Activated CD4-positive, alpha-beta T cell treated with anti-CD3 and anti-CD28 coated beads, Interleukin-10, Interleukin-2, amounts not matched to agents 100 ng/mL and 50 ng/mL, durations not matched to agents 16 hours and 8 hours (primary cell): Measurements from ENCODE around the gene SULT1A2.
"Not testable (repeated sequence)": the region's sequence is repeated elsewhere in the genome, so short reads cannot be mapped to it uniquely, and the experiment has no call there.

Experiments used
- DNase-seq: peaks from one replicate; pipeline ENCODE4 v3.0.0-alpha.2; 2020

Gene SULT1A2

DNA sequence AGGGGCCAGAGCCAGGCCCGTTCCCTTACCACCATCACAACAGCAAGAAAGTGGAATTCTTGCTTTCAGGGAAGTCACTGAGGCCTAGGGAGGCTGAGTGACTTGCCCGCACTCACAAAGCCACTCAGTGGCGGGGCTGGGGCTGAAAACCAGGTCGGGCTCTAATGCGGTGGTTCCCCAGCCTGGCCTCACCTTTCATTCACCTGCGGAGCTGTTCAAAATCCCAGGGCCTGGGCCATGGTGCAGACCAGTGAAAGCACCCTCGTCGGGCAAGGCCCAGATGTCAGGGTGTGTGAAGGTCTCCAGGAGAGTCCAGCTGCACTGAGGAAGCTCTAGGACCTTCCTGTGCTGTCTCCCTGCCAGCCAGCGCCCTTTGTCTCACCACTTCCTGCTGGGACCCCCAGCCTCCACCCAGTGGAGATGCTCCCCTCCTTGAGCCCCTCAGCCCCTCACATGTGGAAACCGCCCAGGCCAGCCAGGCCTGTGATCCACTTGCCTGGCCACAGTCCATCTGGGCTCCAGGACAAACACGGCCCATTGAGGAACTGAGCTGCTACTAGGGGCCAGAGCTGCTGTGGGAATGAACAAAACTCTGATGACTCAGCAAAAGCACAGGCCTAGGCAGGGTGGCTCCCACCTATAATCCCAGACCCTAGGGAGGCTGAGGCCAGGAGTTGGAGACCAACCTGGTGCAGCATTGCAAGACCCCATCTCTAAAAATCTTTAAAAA is 12.2 kb upstream of the SULT1A2 start:
- not testable (repeated sequence) for DNase-seq

DNA sequence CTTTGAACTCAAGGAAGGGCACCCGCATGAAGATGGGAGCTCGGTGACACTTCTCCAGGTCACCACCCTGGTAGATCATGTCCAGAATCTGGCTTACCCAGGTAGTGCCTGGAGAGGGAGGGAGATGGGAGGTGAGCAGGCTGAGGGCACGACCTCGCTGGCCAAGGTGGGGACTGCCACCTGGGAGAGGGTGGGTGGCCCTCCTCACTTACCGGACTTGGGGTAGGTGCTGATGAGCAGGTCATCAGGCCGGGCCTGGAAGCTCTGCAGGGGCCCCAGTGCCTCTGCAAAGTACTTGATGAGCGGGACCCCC is 11.6 kb upstream of the SULT1A2 start:
- DNase-seq: not testable (repeated sequence)

DNA sequence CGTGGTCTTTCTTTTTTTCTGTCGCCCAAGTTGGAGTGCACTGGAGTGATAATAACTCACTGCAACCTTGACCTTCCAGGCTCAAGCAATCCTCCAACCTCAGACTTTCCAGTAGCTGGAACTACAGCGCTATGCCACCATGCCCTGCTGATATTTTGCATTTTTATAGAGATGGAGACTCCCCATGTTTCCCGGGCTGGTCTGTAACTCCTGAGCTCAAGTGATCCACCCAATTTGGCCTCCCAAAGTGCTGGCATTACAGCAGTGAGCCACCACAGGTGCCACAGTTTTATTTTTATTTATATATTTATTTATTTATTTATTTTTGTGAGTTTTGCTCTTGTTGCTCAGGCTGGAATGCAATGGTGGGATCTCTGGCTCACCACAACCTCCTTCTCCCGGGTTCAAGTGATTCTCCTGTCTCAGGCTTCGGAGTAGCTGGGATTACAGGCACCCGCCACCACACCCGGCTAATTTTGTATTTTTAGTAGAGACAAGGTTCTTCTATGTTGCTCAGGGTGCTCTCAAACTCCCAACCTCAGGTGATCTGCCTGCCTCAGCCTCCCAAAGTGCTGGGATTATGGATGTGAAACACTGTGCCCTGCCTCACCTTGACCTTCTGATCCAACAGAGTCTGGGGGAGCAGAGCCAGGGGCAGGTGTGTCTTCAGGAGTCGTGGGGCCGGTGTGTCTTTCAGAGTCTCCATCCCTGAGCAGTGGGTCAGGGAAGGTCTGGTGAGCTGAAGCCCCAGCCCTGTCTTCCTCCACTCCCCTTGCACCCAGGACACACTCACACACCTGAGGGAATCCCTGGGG is 11.0 kb upstream of the SULT1A2 start:
- not testable (repeated sequence) for DNase-seq

DNA sequence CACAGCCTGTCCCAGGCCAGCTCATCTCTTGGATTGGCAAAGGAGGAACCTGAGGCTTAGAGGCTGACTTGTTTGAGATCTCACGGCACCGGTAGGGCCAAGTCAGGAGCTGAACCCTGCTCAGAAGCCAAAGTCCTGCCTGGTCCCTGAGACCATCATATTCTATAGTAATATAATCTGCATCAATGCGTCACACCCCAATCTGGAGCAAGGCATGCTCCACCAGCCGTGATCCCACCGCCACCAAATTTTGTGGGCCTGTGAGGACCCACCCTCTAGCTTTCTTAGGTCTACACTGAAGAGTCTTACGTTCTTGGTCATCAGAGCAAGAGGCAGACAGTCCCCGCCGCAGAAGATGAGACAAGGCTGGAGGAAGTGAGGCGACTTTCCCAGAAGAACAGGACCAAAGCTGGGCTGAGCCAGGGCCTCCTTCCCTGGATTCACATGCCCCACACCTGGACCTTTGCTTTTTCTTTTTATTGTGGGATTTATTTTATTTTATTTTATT is 10.3 kb upstream of the SULT1A2 start:
- DNase-seq: no peak

DNA sequence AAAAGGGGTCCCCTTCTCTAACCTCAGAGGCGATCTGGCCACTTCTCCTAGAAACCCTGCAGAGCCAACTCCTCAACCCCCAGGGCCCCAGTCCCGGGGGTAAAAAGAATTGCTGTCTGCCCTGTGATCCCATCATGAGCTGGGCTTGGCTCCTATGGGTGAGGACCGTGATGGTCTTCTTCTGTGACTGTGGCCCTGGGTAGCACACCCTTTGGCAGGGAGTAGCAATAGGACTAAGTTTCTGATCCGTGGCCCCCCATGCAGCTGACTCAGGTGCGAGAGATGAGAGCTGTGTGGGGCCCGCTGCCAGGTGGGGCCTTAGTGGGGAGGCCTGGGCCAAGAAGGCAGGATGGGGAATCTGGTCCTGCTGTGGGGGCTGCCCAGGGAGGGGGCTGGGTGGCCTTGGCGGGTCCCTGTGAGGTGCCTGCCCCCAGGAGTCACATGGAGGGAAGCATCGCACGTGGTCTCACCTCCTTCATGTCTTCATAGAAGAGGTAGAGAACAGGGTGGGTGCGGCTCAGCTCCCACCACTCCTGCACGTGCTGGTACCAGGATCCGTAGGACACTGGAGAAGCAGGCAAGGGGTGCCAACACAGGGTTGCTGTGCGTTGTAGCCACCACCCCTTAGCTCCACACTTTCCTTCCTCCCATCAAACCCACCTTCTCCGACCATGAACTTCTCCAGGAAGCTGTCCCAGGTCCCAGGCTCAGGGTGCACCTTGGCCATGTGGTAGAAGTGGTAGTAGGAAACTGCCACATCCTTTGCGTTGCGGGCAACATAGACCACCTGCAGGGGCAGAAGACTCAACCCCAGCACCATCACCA is 9.7 kb upstream of the SULT1A2 start:
- DNase-seq: no peak

DNA sequence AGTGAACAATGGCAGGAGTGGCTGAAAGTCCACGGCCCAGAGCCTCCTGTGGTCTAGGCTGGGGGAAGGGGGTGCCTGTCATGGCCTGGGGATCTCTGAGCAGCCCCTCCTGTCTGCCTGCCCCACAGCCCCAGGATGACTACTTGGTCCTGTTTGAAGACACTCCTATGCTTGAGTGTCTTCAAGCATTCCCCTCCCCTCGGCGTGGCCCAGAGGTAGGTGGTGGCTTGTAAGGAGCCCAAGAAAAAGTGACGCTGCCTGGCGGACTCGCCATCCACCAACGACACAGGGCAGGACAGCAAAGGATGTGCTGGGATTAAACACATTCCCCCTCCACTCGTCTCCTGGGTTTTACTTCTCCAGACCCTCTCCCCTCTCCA is 7.3 kb upstream of the SULT1A2 start:
- no peak for DNase-seq

DNA sequence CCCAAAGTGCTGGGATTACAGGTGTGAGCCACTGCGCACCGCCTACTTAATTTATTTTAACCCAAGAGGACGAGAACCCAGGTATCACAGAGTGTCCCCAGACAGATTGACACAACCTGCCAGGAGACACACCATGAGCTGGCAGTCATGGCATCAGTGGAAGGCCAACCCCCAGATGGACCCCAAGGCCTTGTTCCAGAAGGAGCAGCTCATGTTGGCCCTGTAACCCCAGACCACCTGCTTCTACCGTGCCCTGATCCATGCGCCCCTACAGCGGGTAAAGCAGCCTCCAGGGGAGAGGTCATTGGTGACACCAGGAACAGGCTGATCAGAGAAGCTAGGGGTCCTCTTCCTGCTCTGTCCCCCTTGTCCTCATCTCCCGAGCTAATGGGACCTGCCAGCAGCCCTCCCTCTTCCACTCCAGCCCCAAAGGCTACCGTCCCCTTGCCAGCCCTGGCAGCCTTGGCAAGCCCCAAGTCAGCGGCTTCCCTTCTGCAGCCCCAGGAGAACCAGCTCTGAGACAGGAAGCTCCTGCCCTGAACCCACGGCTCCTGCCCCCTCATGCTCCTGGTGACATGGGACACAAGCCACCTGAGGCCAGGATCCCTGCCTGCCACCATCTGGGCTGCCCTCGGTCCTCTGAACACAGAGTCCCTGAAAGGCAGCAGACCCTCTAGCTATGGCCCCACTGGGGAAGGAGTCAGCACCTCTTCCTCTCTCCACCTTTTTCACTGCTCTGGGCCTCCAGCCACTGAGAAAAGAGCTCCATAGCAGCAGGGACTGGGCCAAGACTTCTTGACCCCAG is 6.7 kb upstream of the SULT1A2 start:
- no peak for DNase-seq

DNA sequence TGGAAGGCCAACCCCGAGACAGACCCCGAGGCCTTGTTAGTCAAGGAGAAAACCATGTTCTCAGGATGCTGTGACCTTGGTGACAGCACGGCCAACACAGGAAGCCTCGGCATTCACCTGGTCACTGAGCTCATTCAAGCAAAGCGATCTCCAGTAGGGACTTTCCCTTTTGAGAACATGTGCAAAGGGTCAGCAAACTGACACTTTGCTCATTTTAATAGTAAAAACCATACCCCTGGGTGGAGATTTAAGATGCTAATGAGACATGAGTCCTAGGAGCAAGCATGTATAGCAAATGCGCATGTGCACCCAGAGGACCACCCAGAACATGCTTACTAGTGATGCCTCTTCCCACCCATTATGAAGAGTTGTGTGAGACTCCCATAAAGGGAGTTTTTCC is 5.7 kb upstream of the SULT1A2 start:
- no peak for DNase-seq

DNA sequence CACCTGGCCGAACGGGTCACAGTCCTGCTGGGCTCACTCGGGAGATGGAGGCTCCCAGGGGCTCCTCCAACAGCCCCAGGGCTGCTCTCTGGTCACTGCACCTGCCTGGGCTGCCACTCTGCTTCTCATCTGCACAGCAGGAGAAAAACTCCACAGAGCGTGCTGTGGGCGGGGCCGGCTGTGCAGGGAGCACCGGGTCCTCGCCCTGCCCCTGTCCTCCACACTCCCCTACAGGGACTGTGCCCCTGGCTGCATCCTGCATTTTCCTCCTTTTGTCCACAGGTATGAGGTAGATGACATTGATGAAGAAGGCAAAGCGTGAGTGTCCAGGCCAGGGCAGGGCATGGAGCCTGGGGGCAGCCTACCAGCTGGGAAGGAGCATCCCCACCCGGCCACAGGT is 5.2 kb upstream of the SULT1A2 start:
- DNase-seq: not testable (repeated sequence)

DNA sequence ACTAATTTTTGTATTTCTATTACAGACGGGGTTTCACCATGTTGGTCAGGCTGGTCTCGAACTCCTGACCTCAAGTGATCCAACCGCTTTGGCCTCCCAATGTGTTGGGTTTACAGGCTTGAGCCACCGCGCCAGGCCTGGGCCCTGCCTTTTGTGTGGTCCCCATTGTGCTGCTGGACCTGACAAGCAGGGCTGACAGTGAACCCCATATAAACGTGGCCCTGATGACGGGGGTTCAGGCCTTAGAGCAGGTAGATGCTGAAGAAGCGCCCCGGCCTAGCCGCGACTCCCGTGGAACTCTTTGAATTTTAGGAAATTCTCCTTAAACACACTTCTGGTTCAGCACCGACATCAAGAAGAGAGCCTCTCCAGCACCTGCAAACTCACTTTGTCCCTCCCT is 4.7 kb upstream of the SULT1A2 start:
- DNase-seq: not testable (repeated sequence)

DNA sequence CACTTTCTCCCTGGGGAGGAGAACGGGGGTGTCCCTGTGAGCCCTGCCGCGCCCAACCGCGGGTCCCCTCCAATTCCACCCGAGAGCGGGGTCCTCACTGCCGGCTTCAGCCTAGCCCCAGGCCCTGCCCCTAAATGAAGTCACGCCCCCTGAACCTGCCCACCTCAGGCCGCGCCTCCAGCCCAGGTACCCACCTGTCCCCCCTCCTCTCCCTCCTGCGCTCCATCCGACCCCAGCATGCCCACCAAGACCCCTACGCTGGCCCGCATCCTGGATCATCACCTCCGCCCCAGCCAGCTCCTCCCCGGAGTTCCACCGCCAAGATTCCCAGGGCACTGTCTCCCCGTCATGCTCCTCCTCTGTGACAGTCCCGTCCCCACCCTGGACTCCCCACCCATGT is 4.1 kb upstream of the SULT1A2 start:
- DNase-seq: not testable (repeated sequence)

DNA sequence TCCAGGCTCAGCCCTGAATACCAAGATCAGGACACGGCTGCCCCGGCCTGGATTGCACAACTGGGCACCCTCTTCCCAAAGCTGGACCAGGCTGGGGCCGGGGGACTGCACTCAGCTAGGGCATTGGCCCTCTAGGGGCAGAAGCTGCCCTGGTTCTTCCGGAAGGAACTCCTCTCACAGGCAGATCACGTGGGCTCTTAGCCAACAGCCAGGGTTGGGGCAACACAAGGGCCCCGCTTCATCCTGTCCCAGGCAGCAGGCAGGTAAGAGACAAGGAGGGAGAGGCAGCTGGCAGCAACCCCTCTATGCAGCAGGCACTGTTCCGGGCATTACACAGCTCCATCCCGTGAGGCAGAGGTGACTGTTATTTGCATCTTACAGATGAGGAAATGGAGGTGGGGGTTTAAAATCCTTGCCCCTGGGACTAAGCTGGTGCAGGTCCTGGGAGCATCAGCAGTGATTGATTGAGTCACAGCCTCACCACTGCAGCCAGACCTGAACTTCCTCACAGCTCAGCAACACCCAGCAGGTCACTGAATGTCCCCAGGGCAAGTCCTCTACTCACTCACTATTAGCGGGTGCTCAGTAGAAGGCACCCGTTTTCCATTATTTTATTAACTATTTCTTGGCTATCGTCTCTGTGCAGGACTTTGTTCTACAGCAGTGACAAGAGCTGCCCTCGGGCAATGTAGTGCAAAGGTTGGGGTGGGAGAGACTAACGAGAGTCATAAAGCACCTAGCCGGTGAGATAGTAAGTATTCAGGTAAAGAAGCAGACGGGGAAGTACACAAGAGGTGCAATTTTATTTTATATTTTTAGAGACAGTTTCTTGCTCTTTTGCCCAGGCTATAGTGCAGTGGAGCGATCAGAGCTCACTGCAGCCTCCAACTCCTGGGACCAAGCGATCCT is 2.8 kb upstream of the SULT1A2 start:
- not testable (repeated sequence) for DNase-seq

DNA sequence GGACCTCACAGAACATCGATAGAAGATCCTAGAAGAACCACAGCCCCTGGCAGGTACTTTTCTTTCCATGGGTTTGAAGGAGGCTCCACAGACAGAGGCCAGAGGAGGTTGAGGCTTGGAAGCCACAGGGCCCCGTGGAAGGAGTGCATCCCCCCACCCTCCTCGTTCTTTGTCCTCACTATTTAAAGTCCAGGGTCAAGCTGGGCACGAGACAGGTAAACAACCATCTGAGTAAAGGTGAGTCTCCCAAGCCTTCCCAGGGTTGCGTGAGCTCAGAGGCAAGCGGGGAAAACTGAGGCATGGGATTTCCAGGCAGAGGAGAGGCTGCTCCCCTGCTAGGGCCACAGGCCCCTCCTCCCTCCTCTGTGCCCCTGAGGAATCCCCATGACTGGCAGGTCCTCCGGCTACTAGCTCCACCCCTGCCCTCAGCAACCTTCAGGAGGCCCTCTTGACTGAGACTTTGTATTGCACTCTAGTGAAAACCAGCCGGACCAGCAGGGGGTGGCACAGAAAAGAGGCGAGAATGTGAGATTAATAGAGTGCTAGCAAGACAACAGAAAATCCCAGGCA is 927 bp upstream of the SULT1A2 start:
- DNase-seq: no peak

DNA sequence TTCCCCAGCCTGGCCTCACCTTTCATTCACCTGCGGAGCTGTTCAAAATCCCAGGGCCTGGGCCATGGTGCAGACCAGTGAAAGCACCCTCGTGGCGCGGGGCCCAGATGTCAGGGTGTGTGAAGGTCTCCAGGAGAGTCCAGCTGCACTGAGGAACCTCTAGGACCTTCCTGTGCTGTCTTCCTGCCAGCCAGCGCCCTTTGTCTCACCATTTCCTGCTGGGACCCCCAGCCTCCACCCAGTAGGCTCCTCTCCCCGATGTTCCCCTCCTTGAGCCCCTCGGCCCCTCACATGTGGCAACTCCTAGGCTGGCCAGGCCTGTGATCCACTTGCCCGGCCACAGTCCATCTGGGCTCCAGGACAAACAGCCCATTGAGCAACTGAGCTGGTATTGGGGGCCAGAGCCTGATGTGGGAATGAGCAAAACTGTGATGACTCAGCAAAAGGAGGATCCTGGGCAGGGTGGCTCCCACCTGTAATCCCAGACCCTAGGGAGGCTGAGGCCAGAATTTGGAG is 677 bp downstream of the SULT1A2 start:
- no peak for DNase-seq

DNA sequence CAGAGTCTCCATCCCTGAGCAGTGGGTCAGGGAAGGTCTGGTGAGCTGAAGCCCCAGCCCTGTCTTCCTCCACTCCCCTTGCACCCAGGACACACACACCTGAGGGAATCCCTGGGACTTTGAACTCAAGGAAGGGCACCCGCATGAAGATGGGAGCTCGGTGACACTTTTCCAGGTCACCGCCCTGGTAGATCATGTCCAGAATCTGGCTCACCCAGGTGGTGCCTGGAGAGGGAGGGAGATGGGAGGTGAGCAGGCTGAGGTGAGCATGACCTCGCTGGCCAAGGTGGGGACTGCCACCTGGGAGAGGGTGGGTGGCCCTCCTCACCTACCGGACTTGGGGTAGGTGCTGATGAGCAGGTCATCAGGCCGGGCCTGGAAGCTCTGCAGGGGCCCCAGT is 1.4 kb downstream of the SULT1A2 start:
- DNase-seq: not testable (repeated sequence)

DNA sequence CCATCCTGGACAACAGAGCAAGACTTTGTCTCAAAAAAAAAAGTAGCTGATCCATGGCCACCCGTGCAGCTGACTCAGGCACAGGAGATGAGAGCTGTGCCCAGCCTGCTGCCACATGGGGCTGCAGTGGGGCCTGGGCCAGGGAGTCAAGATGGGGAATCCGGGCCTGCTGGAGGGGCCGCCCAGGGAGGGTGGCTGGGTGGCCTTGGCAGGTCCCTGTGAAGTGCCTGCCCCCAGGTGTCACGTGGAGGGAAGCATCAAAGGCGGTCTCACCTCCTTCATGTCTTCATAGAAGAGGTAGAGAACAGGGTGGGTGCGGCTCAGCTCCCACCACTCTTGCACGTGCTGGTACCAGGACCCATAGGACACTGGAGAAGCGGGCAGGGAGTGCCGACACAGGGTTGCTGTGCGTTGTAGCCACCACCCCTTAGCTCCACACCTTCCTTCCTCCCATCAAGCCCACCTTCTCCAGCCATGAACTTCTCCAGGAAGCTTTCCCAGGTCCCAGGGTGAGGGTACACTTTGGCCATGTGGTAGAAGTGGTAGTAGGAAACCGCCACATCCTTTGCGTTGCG is 3.8 kb downstream of the SULT1A2 start:
- DNase-seq: no peak

DNA sequence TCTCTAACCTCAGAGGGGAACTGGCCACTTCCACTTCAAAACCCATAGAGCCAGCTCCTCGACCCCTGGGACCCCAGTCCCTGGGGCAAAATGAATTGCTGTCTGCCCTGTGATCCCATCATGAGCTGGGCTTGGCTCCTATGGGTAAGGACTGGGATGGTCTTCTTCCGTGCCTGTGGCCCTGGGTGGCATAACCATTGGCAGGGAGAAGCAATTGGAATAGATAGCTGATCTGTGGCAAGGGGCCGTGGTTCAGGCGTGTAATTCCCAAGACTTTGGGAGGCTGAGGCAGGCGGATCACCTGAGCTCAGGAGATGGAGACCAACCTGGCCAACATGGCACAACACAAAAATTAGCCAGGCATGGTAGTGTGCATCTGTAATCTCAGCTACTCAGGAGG is 4.3 kb downstream of the SULT1A2 start:
- no peak for DNase-seq

DNA sequence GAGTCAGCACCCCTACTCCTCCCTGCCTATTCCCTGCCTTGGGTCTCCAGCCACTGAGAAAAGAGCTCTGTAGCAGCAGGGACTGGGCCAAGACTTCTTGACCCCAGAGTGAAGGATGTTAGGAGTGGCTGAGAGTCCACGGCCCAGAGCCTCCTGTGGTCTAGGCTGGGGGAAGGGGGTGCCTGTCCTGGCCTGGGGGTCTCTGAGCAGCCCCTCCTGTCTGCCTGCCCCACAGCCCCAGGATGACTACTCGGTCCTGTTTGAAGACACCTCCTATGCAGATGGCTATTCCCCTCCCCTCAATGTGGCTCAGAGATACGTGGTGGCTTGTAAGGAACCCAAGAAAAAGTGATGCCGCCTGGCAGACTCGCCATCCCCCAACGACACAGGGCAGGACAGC is 5.5 kb downstream of the SULT1A2 start:
- no peak for DNase-seq

DNA sequence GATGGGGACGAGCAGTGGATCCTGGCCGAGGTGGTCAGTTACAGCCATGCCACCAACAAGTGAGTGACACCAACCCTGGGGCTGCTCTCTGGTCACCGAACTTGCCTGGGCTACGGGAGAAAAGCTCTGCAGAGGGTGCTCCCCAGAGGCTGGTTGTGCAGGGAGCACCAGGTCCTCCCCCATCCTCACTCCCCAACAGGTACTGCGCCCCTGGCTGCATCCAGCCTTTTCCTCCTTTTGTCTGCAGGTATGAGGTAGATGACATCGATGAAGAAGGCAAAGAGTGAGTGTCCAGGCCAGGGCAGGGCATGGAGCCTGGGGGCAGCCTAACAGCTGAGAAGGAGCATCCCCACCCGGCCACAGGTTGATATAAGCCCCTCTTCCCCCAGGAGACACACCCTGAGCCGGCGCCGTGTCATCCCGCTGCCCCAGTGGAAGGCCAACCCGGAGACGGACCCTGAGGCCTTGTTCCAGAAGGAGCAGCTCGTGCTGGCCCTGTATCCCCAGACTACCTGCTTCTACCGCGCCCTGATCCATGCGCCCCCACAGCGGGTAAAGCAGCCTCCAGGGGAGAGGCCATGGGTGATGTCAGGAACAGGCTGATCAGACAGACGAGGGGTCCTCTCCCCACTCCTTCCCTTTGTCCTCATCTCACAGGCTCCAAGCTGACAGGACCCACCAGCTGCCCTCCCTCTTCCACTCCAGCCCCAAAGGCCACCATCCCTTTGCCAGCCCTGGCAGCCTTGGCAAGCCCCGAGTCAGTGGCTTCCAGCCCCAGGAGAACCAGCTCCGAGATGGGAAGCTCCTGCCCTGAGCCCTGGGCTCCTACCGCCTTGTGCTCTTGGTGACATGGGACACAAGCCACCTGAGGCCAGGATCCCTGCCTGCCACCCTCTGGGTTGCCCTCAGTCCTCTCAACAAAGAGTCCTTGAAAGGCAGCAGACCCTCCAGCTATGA is 6.2 kb downstream of the SULT1A2 start:
- DNase-seq: no peak
